ENCODE results near the gene PPP3CA. TPM values are rescaled to one million over a fixed set of nuclear protein-coding genes. Genes with fewer than 3 reads are reported as not detected.

PPP3CA gene
- total RNA-seq, 1 donor from 2014 or later, result 38.4 TPM

GRCh38 chr4:101309925-101310324 is 37.4 kb downstream of the PPP3CA start:
- Histone ChIP-seq H3K79me2 (ENCODE audit: low read depth) (peaks cover 28% of the 10 kb centered on the region), H4K20me1 (ENCODE audit: low read depth) (peaks cover 15% of the 10 kb centered on the region), H3K4me2 (no peak overlapping the region), H3K9ac (no peak overlapping the region), H3K27ac (no peak overlapping the region), H2AFZ (replicated peaks) (no peak overlapping the region), H3K4me1 (peaks cover 17% of the 10 kb centered on the region), H3F3A (ENCODE audit: low read depth) (no peaks in the 10 kb centered on the region), H3K27me3 (no peaks in the 10 kb centered on the region), H3K36me3 (no peaks in the 10 kb centered on the region), H3K4me3 (no peak overlapping the region), H3K9me3 (ENCODE audit: low read depth) (no peaks in the 10 kb centered on the region)
- TF ChIP-seq EZH2phosphoT487 (IDR thresholded peaks at IDR 0.05), result no peak
- no peak for TF ChIP-seq EZH2 (IDR thresholded peaks at IDR 0.05)
- TF ChIP-seq CTCF (IDR thresholded peaks at IDR 0.05), result no peak
- no peaks in the 10 kb centered on the region for H3K9me3 Mint-ChIP-seq
- no peaks in the 10 kb centered on the region for H3K36me3 Mint-ChIP-seq
- H3K27ac Mint-ChIP-seq, result no peak overlapping the region
- DNase-seq (ENCODE audit: low spot score), result no peak
- peaks cover 15% of the 10 kb centered on the region for H3K4me1 Mint-ChIP-seq
- no peaks in the 10 kb centered on the region for H3K27me3 Mint-ChIP-seq (ENCODE audit: insufficient read depth, low read depth)
- H3K4me3 Mint-ChIP-seq, result no peak overlapping the region

GRCh38 chr4:101307899-101308298 is 39.4 kb downstream of the PPP3CA start:
- Histone ChIP-seq H3K9me3 (ENCODE audit: low read depth) (no peaks in the 10 kb centered on the region), H3K27ac (no peak overlapping the region), H3K79me2 (ENCODE audit: low read depth) (peaks cover 33% of the 10 kb centered on the region), H2AFZ (replicated peaks) (no peak overlapping the region), H3K27me3 (no peaks in the 10 kb centered on the region), H3K9ac (no peak overlapping the region), H3K4me3 (no peak overlapping the region), H3F3A (ENCODE audit: low read depth) (no peaks in the 10 kb centered on the region), H4K20me1 (ENCODE audit: low read depth) (peaks cover 26% of the 10 kb centered on the region), H3K36me3 (no peaks in the 10 kb centered on the region), H3K4me2 (no peak overlapping the region), H3K4me1 (peaks cover 21% of the 10 kb centered on the region)
- Mint-ChIP-seq H3K4me3 (no peak overlapping the region), H3K27me3 (ENCODE audit: insufficient read depth, low read depth) (no peaks in the 10 kb centered on the region), H3K9me3 (no peaks in the 10 kb centered on the region), H3K36me3 (no peaks in the 10 kb centered on the region), H3K27ac (no peak overlapping the region), H3K4me1 (peaks cover 18% of the 10 kb centered on the region)
- no peak for DNase-seq (ENCODE audit: low spot score)
- TF ChIP-seq EZH2phosphoT487 (IDR thresholded peaks at IDR 0.05), result no peak
- TF ChIP-seq CTCF (IDR thresholded peaks at IDR 0.05), result no peak
- no peak for TF ChIP-seq EZH2 (IDR thresholded peaks at IDR 0.05)

GRCh38 chr4:101306764-101307615 is 40.3 kb downstream of the PPP3CA start:
- Mint-ChIP-seq H3K9me3 (no peaks in the 10 kb centered on the region), H3K27ac (no peak overlapping the region)
- no peaks in the 10 kb centered on the region for H3F3A ChIP-seq (ENCODE audit: low read depth)

More at GRCh38 chr4:101306764-101307615, 40.3 kb downstream of the PPP3CA start:
- H3K27ac ChIP-seq, result no peak overlapping the region
- no peaks in the 10 kb centered on the region for H3K27me3 ChIP-seq
- no peaks in the 10 kb centered on the region for H3K36me3 Mint-ChIP-seq
- peaks cover 18% of the 10 kb centered on the region for H3K4me1 Mint-ChIP-seq
- no peak overlapping the region for H3K4me3 Mint-ChIP-seq
- H3K36me3 ChIP-seq, result no peaks in the 10 kb centered on the region
- no peak for TF ChIP-seq EZH2 (IDR thresholded peaks at IDR 0.05)
- TF ChIP-seq CTCF (IDR thresholded peaks at IDR 0.05), result no peak
- no peak for TF ChIP-seq EZH2phosphoT487 (IDR thresholded peaks at IDR 0.05)
- peaks cover 26% of the 10 kb centered on the region for H4K20me1 ChIP-seq (ENCODE audit: low read depth)
- no peak overlapping the region for H3K4me3 ChIP-seq
- no peak overlapping the region for H2AFZ ChIP-seq (replicated peaks)
- H3K4me1 ChIP-seq, result peaks cover 21% of the 10 kb centered on the region
- no peak for DNase-seq (ENCODE audit: low spot score)
- no peaks in the 10 kb centered on the region for H3K27me3 Mint-ChIP-seq (ENCODE audit: insufficient read depth, low read depth)
- no peak overlapping the region for H3K9ac ChIP-seq
- no peaks in the 10 kb centered on the region for H3K9me3 ChIP-seq (ENCODE audit: low read depth)
- no peak overlapping the region for H3K4me2 ChIP-seq
- H3K79me2 ChIP-seq (ENCODE audit: low read depth), result peaks cover 25% of the 10 kb centered on the region

Measured in neural progenitor cell (in vitro differentiated cells).